Vagina (tissue), 2 donors: ENCODE results near the gene MELTF.

Source experiments
- POLR2A ChIP-seq, 2 donors: fragments of 450-650 bp; IDR thresholded peaks; one replicate each; pipeline ENCODE4 v1.6.1; 2017; ENCODE audit warnings: antibody characterized with exemption in 2 of 2, mild to moderate bottlenecking in 2 of 2, moderate library complexity in 2 of 2
- POLR2AphosphoS5 ChIP-seq, 2 donors: sonication (generic); formaldehyde crosslinking; IDR thresholded peaks; one replicate each; pipeline ENCODE4 v1.9.0; 2017; ENCODE audit warnings: antibody characterized with exemption in 2 of 2, mild to moderate bottlenecking in 2 of 2, low read depth in 1 of 2; ENCODE audit not compliant: insufficient read depth in 1 of 2
- TF ChIP-seq, protein P1 (sequence below), 3 experiments: fragments of 450-650 bp in 2 of 3; fragments of 200-600 bp in 1 of 3; sonication (generic) in 1 of 3; IDR thresholded peaks; one replicate each; pipeline ENCODE4 v1.5.1; 2017 to 2019; ENCODE audit warnings: antibody characterized with exemption in 3 of 3, mild to moderate bottlenecking in 2 of 3, moderate library complexity in 2 of 3

GRCh38 chr3:197029511-197030167 lies at the start of gene MELTF:
- TF ChIP-seq, protein P1, sequence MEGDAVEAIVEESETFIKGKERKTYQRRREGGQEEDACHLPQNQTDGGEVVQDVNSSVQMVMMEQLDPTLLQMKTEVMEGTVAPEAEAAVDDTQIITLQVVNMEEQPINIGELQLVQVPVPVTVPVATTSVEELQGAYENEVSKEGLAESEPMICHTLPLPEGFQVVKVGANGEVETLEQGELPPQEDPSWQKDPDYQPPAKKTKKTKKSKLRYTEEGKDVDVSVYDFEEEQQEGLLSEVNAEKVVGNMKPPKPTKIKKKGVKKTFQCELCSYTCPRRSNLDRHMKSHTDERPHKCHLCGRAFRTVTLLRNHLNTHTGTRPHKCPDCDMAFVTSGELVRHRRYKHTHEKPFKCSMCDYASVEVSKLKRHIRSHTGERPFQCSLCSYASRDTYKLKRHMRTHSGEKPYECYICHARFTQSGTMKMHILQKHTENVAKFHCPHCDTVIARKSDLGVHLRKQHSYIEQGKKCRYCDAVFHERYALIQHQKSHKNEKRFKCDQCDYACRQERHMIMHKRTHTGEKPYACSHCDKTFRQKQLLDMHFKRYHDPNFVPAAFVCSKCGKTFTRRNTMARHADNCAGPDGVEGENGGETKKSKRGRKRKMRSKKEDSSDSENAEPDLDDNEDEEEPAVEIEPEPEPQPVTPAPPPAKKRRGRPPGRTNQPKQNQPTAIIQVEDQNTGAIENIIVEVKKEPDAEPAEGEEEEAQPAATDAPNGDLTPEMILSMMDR (IDR thresholded peaks at IDR 0.05), result peak; percentile 55 to 70 (median 61)
- TF ChIP-seq POLR2A (IDR thresholded peaks at IDR 0.05) (no peak), POLR2AphosphoS5 (IDR thresholded peaks at IDR 0.05; ENCODE audit: insufficient read depth in 1 of 2, low read depth in 1 of 2) (no peak)
